ELR (cell line): Measurements from ENCODE around the gene TMEM132C.

Source experiments
- DNase-seq: peaks from one replicate; pipeline ENCODE4 v3.0.0-alpha.2; 2015; ENCODE audit warnings: low read depth

The TMEM132C gene

DNA sequence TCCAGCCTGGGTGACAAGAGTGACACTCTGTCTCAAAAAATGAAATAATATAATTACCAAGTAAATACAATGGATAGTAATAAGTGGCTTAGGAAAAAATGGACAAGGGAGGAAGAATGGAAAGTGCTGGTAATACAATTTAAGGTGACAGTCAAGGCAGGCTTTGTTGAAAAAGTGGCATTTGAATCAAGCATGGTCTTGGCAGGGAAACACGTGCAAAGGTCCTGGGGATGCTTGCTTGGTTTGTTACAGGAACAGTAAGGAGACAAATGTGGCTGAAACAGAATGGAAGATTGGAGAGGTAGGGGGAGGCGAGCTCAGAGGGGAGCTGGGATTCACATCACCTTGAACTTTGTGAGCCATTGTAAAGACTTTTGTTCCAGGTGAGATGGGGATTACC, 153.2 kb downstream of the TMEM132C start:
- DNase-seq = no peak

DNA sequence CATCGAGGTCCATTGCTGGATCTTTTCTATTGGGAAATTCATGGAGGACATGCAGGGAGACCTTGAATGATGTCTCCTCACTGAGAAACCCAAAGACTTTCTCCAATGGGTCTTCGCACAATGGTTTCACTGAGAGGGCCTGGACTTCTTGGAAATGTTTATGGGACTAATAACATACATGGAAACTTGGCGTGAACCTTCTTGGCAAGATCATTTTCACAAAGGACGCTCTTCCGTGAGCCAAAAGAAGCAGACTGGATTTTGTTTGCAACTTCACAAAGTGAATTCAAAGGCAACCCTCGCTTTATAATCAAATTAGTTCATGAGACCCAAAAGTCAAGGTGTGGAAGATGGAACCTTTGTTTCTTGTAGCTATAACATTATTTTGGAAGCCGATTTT, 154.4 kb downstream of the TMEM132C start:
- DNase-seq = no peak

DNA sequence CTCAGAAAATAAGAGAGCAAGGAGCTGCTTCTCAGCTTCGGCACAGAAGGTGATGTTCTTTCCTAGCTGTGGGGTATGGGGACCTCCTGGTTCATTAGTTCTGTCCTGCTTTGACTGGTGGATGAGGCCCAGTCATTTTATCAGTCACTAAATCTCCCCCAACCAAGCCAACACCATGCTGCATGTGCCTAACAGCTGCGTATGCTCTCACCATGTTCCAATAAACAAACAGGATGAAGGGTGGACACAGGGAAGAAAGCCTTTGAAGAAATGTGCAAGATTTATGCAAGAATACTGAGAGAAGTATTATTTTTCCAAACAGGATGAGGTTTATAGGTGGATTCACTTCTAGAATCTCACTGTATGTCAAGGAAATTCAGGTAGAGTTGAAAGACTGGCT, 156.2 kb downstream of the TMEM132C start:
- no peak for DNase-seq

DNA sequence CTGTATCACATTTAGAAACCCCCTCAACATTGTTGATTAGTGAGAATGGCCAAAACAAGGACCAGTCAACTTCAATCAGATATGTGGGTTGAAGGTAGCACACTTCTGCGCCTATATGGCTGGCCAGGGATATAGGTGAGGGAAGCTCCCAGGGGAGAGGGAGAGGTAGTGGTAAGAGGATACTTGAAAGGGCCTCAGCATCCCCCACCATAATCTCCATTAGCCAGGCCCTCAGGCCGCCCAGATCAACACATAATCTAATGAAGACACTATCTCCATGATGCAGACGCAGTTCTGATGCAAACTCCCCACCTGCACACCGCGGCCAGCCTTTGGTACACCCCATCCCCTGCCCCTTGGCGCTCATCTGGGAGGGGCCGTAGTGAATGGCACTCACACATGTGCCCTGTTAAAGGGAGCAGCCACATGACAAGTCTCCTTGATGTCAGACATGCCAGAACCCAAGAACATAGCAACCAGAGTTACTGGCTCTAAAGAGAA, 158.0 kb downstream of the TMEM132C start:
- no peak for DNase-seq

DNA sequence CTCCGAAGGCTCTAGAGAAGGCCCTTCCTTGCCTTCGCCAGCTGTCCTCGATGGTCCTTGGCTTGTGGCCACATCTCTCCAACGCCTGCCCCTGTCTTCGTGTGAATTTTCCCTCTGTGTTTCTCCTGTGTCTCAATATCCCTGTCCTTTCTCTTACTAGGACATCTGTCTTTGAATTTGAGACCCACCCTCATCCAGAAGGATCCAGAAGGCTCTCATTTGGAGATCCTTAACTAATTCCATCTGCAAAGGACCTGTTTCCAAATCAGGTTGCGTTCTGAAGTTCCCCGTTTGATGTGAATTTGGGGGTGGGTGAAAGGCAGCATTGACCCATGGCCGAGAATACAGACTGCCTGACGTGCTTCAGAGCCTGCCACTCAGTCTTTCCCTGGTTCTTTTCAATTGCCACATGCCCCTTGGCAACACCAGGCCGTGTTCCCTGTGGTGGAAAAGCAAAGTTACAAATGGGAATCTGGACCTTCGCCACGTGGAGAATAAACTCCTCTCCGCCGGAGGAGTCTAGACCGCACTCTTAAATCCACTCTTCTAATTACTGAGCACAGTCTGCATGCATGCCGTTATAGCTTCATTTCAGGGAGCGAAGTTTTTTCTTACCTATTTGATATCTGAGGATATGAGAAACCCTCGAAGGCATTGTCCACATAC, 158.8 kb downstream of the TMEM132C start:
- no peak for DNase-seq

DNA sequence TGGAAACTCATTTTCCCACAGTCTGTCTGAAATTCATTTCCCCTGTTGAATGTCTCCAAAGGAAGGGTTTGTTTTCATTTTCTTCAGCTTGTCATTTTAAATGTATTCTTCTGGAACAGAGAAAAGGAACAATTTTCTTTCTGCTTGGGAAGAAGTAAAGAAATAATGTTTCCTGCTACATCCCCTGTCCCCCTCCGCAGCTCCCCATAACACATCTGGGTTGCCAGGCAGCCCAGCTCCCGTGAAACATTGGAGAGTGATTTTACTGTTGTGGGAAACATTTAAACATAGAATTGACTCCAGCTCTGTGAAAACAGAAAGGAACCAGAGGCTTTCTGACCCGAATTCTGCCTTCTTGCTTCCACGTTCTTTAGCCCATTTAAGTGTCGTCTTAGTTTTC, 159.5 kb downstream of the TMEM132C start:
- no peak for DNase-seq

DNA sequence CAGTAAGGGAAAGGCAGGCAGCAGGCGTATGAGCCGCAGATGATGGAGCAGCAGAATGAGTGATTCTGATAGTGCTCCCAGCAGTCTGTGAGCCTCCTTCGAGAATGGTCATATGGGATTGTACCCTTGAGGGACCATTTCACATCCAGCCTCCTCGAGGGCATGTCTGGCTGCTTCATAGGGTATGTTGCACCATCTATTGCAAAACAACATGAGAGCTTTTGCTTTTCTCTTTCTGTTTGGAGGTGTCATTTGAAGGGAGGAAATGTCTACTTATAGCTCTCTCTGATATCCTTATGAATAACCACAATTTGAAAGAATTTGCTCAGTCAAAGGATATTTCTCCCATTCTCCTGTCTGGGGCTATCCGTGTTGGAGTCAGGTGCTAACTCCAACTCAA, 172.8 kb downstream of the TMEM132C start:
- DNase-seq = no peak

DNA sequence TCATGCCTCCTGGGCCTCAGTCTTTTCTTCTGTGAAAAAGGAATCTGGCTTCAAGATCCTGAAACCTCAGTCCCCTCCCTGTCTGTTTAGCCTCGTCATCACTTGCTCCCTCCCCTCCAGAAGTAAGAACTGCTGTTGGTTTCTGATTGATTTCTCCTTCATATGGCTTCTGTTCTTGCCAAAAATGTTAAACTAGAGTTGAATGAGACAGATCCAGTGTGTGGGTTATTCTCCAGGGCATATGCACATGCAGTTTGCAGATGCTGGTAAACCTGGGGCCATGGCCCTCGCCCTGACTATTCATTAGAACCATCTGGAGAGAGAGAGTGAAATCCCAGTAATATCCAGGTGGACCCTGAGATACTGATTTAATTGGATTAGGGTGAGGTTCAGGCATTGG, 175.1 kb downstream of the TMEM132C start:
- no peak for DNase-seq

DNA sequence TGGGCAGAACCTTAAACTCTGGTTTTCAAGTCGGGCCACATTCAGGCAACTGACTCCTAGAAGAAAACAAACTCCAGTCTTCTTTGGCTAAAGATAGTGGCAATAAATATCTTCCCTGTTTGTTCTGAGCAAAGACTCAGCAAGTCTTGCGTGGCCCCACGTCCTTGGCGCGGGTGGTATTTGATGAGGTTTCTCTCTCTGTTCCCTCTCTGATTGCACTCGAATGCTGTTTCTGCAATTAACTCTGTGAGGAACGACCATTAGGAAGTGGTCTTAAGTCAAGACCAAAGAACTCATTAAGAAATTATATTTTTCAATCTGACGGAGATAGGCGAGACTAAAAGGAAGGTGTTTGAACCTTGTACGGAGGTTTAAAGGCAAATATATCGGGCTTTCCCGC, 177.6 kb downstream of the TMEM132C start:
- no peak for DNase-seq

DNA sequence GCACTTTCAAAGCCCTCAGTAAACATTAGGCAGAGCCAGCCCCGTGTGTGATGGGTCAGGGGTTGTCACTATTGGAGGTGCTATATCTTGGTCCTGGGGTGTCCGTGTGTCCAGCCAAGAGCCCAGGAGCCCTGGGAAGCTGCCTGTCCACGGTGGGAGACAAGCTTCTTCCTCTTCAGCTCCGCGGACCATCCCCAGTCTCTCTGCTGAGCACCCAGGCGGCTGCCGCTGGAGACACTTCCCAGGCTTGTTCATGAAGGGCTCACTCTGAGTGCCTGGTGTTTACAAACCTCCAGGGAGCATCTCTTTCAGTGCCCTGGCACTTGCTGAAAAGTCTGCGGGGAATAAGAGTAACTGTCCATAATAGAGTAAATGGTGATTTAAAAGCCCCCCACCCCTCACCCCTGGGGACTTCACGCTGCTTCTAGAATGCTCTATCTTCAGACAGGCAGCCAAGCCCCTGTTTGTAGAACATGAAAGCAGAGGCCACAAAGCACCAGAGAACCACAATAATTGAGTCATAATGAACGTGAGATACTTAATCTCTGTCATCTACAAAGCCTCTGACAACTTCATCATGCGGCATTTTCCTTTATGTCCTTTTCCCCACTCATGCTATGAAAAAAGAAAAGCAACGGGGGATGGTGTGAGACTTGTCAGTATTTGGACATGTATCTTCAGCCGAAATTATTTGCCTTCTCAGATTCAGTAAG, 178.6 kb downstream of the TMEM132C start:
- no peak for DNase-seq

DNA sequence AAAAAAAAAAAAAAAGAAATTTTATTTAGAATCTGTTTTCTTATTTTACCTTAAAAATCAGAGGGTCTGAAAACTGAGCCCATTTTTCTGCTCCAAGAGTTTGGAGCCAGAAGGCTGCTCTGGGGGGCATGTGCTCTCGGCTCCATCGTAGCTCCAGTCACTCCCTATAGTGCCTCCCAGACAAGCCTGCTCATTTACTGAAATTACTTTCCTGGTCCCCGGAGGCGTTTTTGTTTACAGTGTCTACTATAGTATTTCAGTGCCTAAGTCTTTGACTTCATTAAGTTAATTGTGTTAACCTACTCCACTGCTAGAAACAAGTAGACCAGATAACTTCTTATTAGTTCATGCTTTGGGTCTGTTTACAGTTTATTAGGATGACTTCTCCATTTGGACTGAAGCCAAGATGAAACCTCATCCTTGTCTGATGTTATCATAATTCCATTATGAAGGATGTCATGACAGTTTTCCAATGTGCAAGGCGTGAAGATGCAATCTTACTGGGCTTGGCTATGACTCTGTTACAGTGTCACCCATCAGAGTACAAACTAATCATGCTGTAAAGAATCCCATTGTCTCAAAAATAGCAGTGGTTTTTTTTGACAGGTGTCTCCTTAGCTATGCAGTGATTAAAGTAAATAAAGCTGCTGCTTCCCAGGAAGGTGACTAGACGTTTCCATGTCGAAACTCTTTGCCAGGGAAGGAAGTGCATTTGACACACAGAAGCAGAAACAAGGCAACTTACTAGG, 182.3 kb downstream of the TMEM132C start:
- no peak for DNase-seq

DNA sequence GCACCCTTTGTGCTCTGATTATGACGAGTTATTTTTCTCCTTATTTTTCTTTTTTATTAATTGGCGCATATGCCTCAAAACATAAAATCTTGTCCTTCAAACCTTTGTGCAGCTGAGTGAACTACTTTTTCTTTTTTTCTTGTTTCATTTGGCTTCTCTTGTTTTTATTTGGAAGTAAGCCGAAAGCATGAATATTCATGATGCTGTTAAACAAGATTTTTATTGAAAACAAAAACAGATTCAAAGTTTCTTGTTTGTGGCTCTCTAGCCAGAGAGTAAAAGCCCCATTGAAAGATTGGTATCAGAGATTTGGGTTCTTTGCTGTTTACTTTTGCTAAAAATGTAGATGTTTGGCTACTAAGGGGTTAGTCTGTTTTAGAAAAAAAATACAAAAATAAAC, 183.8 kb downstream of the TMEM132C start:
- DNase-seq = no peak

DNA sequence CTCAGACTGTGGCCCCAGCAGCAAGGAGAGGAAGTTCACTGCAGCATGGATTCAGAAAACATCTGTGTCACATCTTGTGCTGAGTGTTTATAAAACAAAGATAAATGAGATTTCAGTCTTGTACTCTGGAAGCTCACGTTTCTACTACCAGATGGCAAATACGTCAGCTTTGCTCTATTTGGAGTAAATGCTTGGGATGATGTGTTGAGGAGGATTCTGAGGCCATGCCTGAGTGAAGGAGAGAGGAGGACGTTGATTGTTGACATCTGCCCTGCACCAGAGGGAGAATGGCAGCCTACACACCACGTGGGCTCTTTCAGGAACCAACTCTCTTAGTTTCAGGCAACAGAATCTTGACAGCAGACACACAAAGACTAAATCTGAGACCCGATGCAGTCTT, 188.9 kb downstream of the TMEM132C start:
- no peak for DNase-seq

DNA sequence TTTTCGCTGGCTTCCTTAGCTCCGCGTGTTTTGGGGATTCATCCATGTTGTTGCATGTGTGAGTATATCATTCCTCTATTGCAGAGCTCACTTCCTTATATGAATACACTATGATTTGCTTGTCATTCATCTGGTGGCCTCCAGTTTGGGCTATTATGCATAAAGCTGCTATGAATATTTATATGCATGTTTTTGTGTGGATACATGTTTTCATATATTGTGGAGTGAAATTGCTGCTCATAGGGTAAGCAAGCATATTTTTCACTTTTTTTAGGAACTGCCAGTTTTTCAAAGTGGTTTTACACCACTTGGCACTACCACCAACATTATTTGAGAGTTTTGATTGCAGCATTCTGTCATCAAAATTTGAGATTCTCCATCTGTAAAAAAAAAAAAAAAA, 190.0 kb downstream of the TMEM132C start:
- no peak for DNase-seq

DNA sequence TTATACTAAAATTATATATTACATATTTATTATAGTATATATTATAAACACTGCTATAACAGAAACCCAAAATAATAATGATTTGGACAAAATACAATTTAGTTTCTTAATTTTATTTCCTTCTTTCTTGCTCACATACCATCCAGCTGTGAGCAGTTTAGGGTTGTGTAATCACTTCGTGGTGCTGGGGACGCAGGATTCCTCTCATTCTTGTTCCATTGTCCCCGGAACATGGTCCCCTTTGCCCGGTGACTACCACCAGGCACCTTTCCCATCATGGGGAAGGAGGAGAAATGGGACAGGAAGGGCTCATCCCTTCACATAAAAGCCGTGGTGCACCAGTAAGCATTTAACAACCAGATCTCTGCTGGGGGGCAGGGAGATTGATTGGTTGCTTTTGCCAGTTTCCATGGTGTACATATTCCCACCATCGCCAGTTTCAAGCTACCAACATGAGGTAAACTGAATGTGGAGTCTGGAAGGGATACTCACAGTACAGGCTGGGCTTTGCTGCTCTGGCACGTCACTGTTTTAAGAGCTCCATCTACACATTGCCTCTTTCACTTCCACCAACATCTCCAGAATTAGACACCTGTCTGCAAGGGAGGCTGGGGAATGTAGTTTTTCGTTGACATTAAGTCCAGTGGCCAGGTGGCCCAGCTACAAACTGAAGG, 191.5 kb downstream of the TMEM132C start:
- no peak for DNase-seq

DNA sequence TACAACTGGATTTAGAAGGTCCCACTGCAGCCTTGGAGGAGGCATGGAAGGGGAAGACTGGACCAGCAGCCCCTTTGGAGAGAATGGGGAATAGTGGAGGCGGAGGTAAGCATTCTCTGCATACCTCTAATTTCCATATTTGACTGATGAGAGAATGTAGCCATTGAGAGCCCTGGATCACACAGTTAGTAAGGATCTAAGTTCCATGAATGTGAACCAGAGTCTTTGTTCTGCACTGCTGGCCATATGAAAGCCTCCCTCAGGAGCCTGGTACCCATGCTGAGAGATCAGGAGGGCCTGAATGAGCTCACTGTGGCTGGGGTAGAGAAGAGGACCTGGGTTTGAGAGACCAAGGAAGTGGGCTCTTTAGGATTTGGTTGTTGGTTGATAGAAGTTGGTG, 192.1 kb downstream of the TMEM132C start:
- no peak for DNase-seq

DNA sequence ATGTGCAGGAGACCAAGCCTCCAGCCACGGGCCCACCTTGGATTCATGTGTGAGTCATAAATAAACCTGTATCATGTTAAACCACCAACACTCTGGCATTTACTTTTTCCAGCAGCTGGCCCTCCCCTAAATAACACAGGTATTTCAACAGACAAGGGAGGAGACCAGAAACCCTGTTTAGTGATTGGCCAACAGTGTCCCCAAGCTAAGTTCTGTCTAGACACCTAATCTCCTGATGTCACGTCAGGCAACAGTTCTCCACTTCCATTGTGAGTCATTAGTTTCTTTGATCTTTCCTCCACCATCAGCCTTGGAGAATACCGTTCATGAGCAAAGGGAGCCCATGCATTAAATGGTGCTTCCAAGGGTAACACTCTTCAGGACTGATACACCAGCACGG, 196.9 kb downstream of the TMEM132C start:
- DNase-seq = no peak

DNA sequence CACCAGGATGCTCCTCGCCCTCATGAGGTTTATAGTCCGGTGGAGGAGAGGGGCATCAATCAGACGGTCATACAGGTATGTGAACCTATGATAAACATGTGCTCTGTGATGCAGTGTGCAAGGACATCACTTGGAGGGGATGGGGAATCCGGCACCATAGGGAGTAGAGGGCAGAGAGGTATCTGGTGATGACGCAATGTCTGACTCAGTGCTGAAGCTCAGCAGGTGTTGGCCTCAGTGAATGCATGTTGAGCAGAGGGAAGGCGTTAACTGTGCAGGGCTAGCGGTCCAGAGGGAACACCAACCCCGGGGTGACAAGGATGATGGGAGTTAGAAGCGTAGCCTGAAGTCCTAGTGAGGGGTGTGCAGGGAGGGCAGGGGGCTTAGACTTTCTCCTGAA, 200.9 kb downstream of the TMEM132C start:
- DNase-seq = no peak

DNA sequence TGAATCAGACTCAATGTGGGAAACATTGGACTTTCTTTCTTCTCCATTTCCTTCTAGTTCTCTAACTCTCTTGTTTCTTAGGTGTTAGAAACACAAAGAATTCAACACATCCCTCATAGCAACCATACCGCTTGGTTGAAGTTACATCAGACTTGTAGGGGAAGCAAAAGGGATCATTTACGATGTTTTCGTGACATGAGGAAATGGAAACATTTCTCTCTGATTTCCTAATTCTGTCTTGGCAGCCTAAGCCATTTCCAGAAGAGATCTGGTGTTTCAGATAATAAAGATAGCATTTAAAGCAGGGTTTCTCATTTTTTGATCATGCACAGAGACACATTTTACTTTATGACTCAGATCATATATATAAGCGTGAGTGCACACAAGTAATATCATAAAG, 202.0 kb downstream of the TMEM132C start:
- no peak for DNase-seq

DNA sequence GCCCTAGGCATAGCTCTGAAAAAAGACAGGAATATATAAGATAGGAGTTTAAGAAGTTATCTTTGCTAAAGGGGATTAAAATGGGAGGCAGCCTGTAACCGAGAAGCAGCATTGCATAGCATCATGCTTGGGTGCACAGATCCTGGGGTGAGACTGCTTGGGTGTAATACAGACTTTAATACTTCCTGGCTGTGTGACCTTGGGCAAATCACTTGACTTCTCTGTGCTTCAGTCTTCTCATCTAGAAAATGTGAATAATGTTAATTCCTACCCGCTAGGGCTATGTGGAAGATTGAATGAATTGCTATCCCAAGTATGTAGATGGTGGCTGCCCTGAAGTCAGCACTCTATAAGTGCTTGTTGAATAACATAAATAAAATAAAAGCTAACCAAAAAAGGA, 204.5 kb downstream of the TMEM132C start:
- DNase-seq = no peak

DNA sequence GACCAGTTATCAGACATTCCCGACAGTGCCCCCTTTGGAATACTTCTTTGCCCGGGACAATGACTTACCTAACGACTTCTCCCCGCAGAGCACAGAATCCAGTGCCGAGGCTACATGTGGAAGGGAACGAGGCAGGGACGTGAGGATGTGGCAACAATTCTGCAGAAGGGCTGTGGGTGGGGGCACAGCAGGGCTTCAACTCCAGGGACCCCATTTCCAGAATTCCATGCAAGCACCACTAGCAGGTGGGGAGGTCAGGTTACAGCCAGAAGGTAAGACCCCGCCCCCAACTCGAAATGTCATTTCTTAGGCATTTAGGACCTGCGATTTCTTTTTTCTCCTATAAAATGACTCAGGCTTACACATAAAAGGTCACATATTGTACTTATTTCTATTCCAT, 207.9 kb downstream of the TMEM132C start:
- DNase-seq = no peak

DNA sequence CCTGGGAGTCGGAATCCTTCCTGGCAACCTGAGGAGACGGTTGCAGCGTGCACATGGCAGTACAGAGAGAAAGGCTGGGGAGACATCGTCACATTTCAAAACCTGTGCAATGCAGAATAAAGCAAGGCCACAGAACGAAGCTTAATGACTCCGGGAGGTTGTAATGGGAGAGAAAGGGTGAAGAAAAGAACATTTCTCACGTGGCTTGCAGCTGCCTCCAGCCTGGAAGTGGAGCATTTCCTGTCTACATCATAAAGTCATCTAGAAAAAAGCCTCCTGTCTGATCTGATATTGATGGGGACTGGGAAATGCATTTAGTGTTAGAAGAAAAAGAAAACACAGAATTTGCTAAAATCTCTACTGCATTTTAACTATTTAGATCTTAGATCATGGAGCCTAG, 209.3 kb downstream of the TMEM132C start:
- DNase-seq = no peak
